HG03095 (cell line): ENCODE measurements around the gene C1QTNF6.
"Not testable (repeated sequence)": the region's sequence is repeated elsewhere in the genome, so short reads cannot be mapped to it uniquely, and the experiment has no call there.

Source experiments
- ATAC-seq: cut with Tn5 transposase; IDR thresholded peaks from one replicate; pipeline ENCODE4 v1.9.1; 2021; ENCODE audit warnings: moderate library complexity; ENCODE audit not compliant: unreplicated experiment

Gene C1QTNF6

GRCh38 chr22:37187891-37188761, at the start of gene C1QTNF6:
Gene C1QTNF6 (minus strand): TSS chr22:37188247. CDS start chr22:37188213, 34 bp downstream.
- ATAC-seq, result no peak

DNA sequence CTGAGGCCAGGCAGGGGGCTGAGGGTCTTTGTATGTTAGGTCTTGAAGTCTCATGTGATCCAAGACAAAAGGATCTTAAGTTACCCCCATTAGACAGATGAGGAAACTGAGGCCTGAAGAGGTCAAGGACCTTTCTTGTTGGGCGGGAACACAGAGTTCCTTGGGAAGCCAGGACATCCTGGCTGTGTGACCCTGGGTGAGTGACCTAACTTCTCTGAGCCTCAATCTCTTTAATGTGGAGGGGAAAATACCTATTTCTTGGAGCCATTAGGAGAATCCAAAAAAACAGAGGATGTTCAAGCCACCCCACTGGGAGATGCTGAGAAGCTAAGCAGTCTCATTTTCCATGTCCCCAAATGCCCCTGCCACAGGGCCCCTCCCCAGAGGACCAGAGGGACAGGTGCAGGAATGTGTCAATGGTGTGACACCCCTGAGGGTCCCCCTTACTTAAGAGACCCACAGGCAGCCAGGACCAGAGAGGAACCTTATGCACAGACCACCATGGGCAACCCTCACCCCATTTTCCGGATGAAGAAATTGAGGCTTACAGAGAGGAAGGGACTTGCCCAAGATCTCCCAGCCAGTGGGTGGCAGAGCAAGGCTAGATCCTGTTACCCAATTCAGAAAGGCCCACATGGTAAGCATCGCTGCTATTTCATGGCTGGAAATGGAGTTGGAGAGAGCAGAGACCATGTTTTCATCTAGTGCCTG, 48.0 kb upstream of the C1QTNF6 start:
- no peak for ATAC-seq

DNA sequence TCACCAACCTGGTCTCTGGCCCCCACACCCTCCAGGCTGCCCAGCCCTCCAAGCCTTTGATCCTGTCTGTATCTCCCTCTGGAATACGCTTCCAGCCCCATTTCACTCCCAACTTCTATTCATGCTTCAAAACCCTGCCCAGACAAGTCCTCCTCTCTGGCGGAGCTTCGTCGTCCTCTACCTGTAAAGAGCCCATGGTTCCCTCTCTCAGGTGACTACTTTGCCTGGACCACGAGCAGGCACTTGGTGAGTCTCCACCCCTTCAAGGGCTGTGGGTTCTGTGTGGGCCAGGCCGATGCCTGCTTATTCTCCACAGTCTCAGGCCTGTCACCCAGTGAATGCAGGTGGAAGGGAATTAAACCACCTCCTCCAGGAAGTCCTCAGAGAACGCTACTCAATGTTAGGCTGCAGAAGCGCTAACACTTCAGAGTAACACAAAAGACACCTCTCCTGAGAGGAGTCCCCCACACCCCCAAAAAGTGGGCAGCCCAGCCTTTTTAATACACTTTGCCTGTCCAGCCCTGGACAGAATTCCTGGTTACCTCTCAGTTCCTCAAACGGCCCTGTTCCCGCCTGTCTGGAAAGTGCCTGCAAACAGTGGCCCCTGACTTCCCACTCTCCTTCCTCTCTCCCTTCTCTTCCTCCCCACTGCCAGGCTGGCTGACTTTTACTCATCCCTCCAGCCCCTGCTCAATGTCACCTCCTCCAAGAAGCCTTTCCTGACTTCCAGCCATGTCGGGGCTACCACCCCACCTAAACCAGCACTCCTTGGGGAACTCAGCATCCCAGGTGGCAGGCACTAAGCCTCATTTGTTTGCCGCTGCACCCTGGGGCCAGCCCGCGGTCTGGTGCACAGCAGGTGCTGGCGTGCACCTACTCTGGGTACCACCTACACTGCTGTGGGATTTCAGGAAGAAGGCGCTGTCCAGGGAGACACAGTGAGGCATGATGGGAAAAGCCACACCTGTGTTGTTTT, 47.0 kb upstream of the C1QTNF6 start:
- ATAC-seq, result no peak

DNA sequence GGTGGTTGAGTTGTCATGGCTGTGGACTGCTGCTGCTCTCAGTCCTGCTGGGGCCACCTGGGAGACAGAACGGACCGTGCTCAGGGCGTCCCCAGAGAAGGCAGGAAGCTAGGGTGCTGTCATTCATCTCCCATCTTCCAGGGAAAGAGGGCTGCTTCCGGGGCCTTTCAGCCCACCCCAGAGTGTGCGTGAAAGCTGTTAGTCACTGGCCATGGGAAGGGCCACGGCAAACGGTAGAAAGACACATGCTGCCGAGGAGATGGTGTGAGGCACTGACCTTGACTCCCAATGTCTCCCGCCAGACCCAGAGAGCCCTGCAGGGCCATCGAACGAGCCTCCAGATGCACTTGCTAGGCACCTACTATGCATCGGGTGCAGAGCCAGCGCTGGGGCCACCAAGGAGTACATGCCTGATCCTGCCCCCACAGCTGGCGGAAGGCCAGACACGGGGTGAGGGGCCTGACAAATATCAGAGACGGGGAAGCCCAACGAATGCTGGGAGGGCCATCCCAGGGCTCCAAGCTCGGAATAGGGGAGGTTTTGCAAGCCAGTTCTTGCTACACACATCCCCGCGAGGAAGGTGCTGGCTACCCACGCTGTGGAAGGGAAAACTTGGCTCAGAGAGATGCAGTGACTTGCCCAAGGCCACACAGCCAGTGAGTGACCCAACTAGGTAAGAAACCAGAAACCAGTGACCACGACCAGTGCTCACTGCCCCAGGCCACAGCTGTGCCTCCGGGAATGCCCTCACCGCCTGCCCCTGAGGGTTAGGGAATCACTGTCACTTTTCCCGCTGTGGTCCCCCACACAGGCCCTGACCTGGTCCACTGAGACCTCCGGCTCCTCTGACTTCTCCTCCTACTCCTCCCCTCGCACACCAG, 45.9 kb upstream of the C1QTNF6 start:
- no peak for ATAC-seq

DNA sequence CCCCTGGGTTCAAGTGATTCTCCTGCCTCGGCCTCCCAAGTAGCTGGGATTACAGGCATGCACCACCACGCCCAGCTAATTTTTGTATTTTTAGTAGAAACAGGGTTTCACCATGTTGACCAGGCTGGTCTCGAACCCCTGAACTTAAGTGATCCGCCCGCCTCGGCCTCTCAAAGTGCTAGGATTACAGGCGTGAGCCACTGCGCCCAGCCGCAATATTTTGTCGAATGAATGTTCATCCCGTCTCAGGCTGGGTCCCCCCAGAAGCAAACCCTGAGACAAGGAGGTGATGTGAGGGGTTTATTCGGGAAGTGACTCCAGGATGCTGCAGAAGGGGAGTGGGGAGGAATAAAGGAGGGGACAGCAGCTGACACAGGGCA, 45.3 kb upstream of the C1QTNF6 start:
- ATAC-seq, result not testable (repeated sequence)

DNA sequence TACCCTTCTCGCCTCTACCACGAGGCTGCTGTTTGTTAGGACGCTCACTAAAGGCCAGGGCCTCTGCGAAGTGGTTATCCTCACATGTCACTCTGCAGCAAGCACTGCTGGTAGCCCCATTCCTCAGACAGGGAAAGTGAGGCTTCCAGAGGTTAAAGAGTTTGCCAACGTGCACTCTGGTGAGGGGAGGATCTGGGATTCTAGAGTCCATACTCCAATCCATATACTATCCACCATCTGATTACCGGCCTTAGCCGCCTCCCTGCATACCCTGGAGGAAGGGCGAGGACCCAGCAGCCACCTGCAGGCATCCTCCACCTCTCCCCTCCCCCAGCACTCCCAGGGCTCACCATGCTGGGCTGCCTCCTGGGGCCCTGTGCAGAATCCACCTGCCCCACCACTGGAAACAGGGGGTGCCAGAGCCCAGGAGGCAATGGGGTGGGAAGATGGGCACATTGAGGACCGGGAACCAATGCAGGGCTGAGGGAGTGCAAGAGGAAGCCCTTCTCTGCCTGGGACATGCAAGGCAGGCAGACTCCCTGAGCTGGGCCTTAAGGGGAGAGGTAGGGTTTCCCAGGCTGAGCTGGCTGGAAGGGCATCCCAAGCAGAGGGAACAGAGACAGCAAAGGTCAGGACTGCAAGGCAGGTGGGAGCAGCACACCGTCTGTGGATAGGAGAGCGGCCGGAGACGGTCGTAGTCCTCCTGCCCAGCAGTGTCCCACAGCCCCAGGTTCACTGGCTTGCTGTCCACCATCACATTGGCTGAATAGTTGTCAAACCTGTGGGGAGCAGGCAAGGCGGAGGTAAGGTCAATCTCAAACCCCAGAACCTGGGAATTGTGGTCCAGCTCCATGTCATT, 44.3 kb upstream of the C1QTNF6 start:
- ATAC-seq, result no peak

- no peak for ATAC-seq
Measured at GRCh38 chr22:37231406-37232139, 43.5 kb upstream of the C1QTNF6 start.

GRCh38 chr22:37230673-37231405, 42.8 kb upstream of the C1QTNF6 start:
- ATAC-seq, result no peak

GRCh38 chr22:37229805-37230672, 42.0 kb upstream of the C1QTNF6 start:
- ATAC-seq, result peak; percentile 46

- ATAC-seq, result no peak
Measured at GRCh38 chr22:37229012-37229804, 41.2 kb upstream of the C1QTNF6 start.

DNA sequence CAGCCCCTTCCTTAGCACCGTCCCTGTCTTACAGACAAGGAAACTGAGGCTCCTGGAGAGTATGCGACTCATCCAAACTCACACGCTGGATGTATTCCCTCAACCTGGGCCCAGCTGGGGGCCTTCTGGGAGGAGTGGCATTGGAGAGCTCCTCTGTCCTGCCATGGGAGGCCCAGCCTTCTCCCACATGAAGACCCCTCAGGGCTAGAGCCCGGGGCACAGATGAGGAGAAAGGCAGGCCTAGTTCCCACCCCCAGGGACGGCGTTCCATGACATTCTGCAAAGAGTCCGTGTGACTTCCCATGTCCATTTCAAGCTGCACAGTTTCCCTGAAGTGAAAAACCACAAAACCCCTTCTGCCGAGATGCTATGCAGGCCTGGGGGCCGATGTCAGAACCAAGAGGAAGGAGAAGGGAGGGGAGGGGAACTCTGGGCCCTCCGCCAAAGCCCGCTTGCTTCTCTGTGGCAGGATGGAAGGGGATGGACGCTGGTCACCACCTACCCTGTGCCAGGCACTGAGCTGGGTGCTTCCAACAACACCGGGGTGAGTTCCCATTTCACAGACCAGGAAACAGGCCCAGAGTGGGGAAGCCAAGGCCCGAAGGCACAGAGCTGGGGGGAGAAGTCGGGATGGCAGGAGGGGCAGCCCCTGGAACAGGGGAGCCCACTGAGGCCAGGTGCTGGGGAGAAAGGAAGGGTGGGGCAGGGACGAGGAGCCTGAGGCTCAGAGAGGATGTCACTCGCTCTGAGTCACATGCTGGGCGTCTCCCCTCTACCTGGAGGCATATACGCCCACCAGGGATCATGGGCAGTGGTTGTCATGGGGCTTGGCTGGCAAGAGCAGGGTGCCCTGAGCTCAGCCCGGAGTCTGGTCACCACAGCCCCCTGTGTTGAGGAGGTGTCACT, 40.3 kb upstream of the C1QTNF6 start:
- ATAC-seq, result no peak

DNA sequence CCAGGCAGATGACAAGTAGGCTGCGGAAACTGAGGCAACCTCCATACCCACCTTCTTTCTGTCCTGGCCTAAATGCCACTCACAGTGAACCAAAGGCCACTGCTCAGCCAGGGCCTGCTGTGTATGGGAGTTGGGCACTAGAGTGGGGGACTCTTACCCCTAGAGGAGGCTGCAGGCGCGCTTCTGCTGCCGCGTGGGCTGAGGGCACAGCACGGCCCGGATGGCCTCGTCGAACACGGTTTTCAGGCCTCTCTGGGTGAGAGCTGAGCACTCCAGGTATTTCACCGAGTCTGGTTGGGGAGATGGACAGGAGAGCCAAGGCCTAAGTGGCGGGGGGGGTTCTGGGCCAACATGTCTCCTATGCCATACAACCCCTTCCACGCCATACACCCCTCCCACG, 38.5 kb upstream of the C1QTNF6 start:
- no peak for ATAC-seq

GRCh38 chr22:37226087-37226486, 38.0 kb upstream of the C1QTNF6 start:
- ATAC-seq, result no peak

DNA sequence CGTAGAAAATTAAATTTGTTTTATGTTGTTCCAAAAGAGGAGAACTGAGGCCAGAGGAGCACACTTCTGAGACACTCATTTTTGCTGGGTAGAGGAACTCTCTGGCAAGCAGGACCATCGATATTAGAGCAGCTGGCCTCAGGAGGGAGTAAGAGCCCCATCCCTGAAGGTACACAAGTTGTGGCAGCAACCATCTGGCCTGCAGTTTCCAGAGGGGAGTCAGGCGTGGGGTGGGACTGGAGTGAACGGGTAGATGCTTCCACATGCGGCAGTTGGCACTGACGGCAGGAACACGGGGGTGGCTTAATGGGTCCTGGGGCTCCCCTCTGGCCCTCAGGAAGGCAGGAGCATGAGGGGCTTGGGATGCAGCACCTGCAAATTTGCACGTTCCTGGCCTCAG, 37.4 kb upstream of the C1QTNF6 start:
- ATAC-seq, result no peak
